Right atrium auricular region (tissue), 2 donors: ENCODE data around the gene NTF4. TPM values are rescaled to one million over a fixed set of nuclear protein-coding genes. Genes with fewer than 3 reads are reported as not detected.

Experiments used
- DNase-seq: peaks from one replicate; pipeline ENCODE4 v3.0.0-alpha.2; 2019; ENCODE audit warnings: low spot score
- H3K27ac ChIP-seq, 2 donors: fragments of 200-600 bp; sonication (generic); 1 replicate in 1 of 2; 2 replicates in 1 of 2; pipeline ENCODE4 v1.5.1; 2016 to 2019
- H3K27me3 ChIP-seq, 2 donors: fragments of 200-600 bp; sonication (generic); one replicate each; pipeline versions ENCODE4 v1.5.1 to v1.6.0; 2017 to 2019
- H3K36me3 ChIP-seq: fragments of 200-600 bp; sonication (generic); one replicate; pipeline ENCODE4 v1.5.1; 2016
- H3K4me1 ChIP-seq, 2 donors: fragments of 200-600 bp; sonication (generic); one replicate each; pipeline versions ENCODE4 v1.5.1 to v1.6.0; 2017 to 2019
- H3K4me3 ChIP-seq, 2 donors: fragments of 200-600 bp; sonication (generic); 1 replicate in 1 of 2; 2 replicates in 1 of 2; pipeline ENCODE4 v1.5.1; 2017 to 2019; ENCODE audit warnings: mild to moderate bottlenecking in 1 of 2, moderate library complexity in 1 of 2
- H3K9me3 ChIP-seq, 2 donors: fragments of 200-600 bp; sonication (generic); one replicate each; pipeline ENCODE4 v1.5.1; 2019
- CTCF ChIP-seq, 2 donors: fragments of 200-600 bp; sonication (generic); IDR thresholded peaks; one replicate each; pipeline ENCODE4 v1.5.1; 2019; ENCODE audit warnings: antibody characterized with exemption in 2 of 2
- total RNA-seq, 2 donors: library from RNA; depleted of rRNA; stranded (reverse); fragments of >200 nt; gene quantifications; one replicate each; pipeline ENCODE4 v1.1.0, GENCODE V29; 2016

The NTF4 gene
- not detected for total RNA-seq

- H3K27me3 ChIP-seq: no peaks in the 10 kb centered on the region
- DNase-seq: no peak
- H3K9me3 ChIP-seq: no peaks in the 10 kb centered on the region
- peak within 1 kb of the TSS; percentile 58 for H3K27ac ChIP-seq
- H3K36me3 ChIP-seq: no peaks in the 10 kb centered on the region
- peaks cover 0 to 31% of the 10 kb centered on the region in 2 donors for H3K4me1 ChIP-seq
- peak within 1 kb of the TSS; percentile 12 to 39 for H3K4me3 ChIP-seq
- peak in 1 of 2 donors; percentile 10 for TF ChIP-seq CTCF (IDR thresholded peaks at IDR 0.05)
Observed at GRCh38 chr19:49064768-49065611, at the start of gene NTF4. Gene NTF4 (minus strand): TSS chr19:49064818. CDS start chr19:49061997, 2,821 bp downstream.

DNA sequence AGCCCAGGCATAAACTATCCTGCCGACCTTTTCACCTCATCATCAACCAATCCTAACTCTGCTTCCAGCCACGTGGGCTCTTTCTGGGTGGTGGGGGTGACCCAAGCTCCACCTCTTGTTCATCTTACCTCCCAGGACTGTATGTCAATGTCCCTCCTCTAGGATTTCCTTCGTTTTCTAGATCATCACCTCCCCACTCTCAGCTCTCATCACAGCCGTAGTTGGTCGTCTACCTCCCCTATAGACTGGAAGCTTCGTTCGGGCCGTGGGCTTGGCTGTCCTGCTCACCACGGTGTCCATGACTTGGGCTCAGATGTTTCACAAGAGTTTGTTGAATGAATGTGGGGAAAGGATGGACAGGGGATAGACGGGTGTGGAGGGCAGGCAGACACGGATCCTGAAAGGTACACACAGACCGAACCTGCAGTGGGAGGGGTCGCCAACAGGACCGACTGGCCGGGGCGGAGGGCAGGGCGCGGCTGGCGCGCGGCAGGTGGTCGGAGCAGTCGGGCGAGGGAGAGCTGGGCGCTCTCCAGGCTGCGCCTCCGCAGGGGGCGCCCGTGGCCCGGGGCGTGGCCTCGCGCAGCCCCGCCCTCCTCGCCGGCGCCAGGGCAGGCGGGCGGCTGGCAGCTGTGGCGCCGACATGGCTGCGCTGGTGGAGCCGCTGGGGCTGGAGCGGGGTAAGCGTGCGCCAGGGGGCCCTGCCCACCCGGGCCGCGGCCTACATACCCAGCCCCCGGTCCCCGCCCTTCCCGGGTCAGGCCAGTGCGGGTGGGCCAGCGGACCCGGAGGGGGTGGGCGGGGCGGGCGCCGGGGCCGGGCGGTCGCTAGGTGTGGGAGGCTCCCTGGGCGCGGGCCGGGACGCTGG lies 49.4 kb upstream of the NTF4 start, which contains the start of gene LIN7B:
TSS of gene LIN7B (plus strand) at position 609 of the 868 bp plus-strand sequence. CDS start at position 644, 35 bp downstream.
- peaks cover 1% of the 10 kb centered on the region for H3K36me3 ChIP-seq
- no peak for DNase-seq
- no peaks in the 10 kb centered on the region for H3K27me3 ChIP-seq
- peaks cover 0 to 41% of the 10 kb centered on the region in 2 donors for H3K4me1 ChIP-seq
- peak; percentile 47 to 60 for TF ChIP-seq CTCF (IDR thresholded peaks at IDR 0.05)
- H3K4me3 ChIP-seq: peak within 1 kb of the TSS; percentile 74 to 94
- H3K9me3 ChIP-seq: no peaks in the 10 kb centered on the region
- H3K27ac ChIP-seq: peak within 1 kb of the TSS; percentile 86 to 91

DNA sequence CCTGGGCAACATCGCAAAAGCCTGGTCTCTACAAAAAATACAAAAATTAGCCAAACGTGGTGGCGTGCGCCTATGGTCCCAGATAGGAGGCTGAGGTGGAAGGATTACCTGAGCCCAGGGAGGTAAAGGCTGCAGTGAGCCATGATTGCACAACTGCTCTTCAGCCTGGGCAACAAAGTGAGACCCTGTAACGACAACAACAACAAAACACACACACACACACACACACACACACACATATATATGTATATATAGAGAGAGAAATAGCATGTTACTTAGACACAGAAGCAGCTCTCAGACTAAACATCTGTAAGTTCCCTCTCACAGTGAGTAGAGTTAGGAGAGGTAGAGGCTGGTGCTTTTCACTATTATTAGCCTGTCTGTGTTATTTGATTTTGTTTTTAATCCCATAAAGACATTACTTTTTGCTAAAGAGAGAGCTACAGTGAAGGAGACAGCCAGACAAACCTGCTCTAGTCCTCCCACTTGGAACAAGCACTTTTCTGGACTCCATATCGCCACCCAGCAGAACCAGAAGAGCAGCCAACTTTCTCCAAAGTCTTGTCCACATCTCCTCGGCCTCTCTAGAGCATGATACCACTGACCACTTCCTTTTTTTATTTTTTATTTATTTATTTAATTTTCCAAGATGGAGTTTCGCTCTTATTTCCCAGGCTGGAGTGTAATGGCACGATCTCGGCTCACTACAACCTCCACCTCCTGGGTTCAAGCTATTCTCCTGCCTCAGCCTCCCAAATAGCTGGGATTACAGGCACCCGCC lies 46.8 kb upstream of the NTF4 start:
- DNase-seq: no peak
- no peaks in the 10 kb centered on the region for H3K27me3 ChIP-seq
- H3K4me1 ChIP-seq: peaks cover 0 to 28% of the 10 kb centered on the region in 2 donors
- no peaks in the 10 kb centered on the region for H3K9me3 ChIP-seq
- no peak overlapping the region for H3K4me3 ChIP-seq
- no peak overlapping the region for H3K27ac ChIP-seq
- H3K36me3 ChIP-seq: peaks cover 27% of the 10 kb centered on the region
- TF ChIP-seq CTCF (IDR thresholded peaks at IDR 0.05): no peak

DNA sequence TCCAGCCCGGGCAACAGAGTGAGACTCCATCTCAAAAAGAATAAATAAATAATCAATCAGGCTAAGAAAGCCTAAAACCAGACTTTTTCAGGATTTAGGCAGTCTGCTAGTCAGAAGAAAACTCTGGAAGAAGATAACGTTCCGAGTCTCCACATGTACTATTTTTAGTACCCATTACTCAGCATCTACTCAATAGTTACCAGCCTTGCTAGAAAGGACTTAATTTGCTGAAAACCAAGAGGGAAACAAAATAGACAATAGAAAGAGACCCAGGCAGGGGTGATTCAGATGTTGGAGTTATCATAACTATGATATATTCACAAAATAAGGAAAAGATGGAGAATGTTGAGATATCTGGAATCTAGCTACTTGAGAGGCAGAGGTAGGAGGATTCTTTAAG lies 45.9 kb upstream of the NTF4 start:
- no peak for TF ChIP-seq CTCF (IDR thresholded peaks at IDR 0.05)
- Histone ChIP-seq H3K27ac (peak overlapping the region; percentile 52 to 55), H3K4me3 (no peak overlapping the region), H3K4me1 (peaks cover 0 to 28% of the 10 kb centered on the region in 2 donors), H3K9me3 (no peaks in the 10 kb centered on the region), H3K27me3 (no peaks in the 10 kb centered on the region), H3K36me3 (peaks cover 35% of the 10 kb centered on the region)
- no peak for DNase-seq

DNA sequence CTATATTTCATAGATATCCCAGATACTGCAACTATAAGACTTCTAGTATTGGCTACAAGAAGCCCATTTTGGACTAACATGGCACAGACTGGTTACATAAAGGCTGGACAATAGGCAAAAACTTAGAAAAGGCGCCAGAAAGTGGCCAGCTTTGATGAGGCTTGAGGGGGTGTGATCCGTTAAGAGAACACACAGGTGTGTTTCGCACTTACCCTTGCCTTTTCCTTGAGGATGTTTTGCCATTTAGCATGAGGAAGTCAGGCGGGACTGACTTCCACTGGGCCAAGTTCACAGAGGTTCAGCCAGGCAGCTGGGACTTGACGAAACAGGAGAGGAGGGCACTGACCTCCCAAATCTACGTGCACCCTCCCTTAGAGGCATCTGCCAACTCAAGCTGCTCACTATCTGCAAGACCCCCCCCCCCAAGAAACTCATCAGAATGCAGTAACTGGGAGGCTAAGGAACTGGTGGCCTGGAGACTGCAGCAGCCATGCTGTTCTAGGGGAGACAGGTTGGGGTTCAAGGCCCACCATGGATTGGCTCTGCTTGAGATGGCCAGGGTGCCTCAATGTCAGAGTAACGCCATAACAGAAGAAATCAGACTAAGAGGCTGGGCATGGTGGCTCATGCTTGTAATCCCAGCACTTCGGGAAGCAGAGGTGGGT lies 45.1 kb upstream of the NTF4 start:
- peaks cover 44% of the 10 kb centered on the region for H3K36me3 ChIP-seq
- peak overlapping the region; percentile 52 to 55 for H3K27ac ChIP-seq
- H3K9me3 ChIP-seq: no peaks in the 10 kb centered on the region
- no peak for DNase-seq
- no peaks in the 10 kb centered on the region for H3K27me3 ChIP-seq
- H3K4me1 ChIP-seq: peaks cover 0 to 20% of the 10 kb centered on the region in 2 donors
- H3K4me3 ChIP-seq: no peak overlapping the region
- no peak for TF ChIP-seq CTCF (IDR thresholded peaks at IDR 0.05)
